ENCODE measurements around the gene C2CD2L. TPM values are rescaled to one million over a fixed set of nuclear protein-coding genes. Genes with fewer than 3 reads are reported as not detected.
"Not testable (repeated sequence)": the region's sequence is repeated elsewhere in the genome, so short reads cannot be mapped to it uniquely, and the experiment has no call there.

The C2CD2L gene
- total RNA-seq, 2 donors from 2014 or later: 5.1 to 9.0 TPM

GRCh38 chr11:119100246-119100970 lies 6.7 kb upstream of the C2CD2L start:
- 45% methylated on average over 11 of the region's 11 CpGs for WGBS
- no peak for DNase-seq (ENCODE audit: low spot score)
- peak; percentile 12 for TF ChIP-seq POLR2AphosphoS5 (IDR thresholded peaks at IDR 0.05)
- peak in 2 of 4 experiments; percentile 12 to 31 for TF ChIP-seq CTCF (IDR thresholded peaks at IDR 0.05)
- no peak for TF ChIP-seq POLR2A (IDR thresholded peaks at IDR 0.05)
- Histone ChIP-seq H3K4me3 (peak overlapping the region in 1 of 2 donors; percentile 72), H3K27ac (no peak overlapping the region), H3K36me3 (peaks cover 0 to 7% of the 10 kb centered on the region in 2 donors), H3K9me3 (no peaks in the 10 kb centered on the region), H3K27me3 (replicated peaks; ENCODE audit: insufficient read depth) (no peaks in the 10 kb centered on the region), H3K4me1 (replicated peaks) (no peaks in the 10 kb centered on the region)
- intact Hi-C loops (cut with DNase I): loop anchor here (5.0 kb wide), 1 partner anchor 222 kb away; no protein-coding TSS in a partner anchor

- H3K27me3 ChIP-seq (replicated peaks; ENCODE audit: insufficient read depth): no peaks in the 10 kb centered on the region
- TF ChIP-seq CTCF (IDR thresholded peaks at IDR 0.05) (peak in 1 of 4 experiments; percentile 5), POLR2A (IDR thresholded peaks at IDR 0.05) (no peak), POLR2AphosphoS5 (IDR thresholded peaks at IDR 0.05) (no peak)
- peak overlapping the region; percentile 87 to 91 for H3K27ac ChIP-seq
- H3K4me1 ChIP-seq (replicated peaks): no peaks in the 10 kb centered on the region
- peak overlapping the region; percentile 54 to 72 for H3K4me3 ChIP-seq
- no peaks in the 10 kb centered on the region for H3K9me3 ChIP-seq
- intact Hi-C loops (cut with DNase I): loop anchor here (5.0 kb wide), 1 partner anchor 221 kb away; no protein-coding TSS in a partner anchor
- peaks cover 0 to 7% of the 10 kb centered on the region in 2 donors for H3K36me3 ChIP-seq
- 2% methylated on average over 29 of the region's 29 CpGs for WGBS
- DNase-seq (ENCODE audit: low spot score): no peak
Observed at GRCh38 chr11:119100994-119101758, 6.0 kb upstream of the C2CD2L start.

- Histone ChIP-seq H3K4me3 (peak within 1 kb of the TSS; percentile 54 to 72), H3K4me1 (replicated peaks) (no peaks in the 10 kb centered on the region), H3K36me3 (peaks cover 0 to 7% of the 10 kb centered on the region in 2 donors), H3K27ac (peak within 1 kb of the TSS; percentile 87 to 91), H3K9me3 (no peaks in the 10 kb centered on the region), H3K27me3 (replicated peaks; ENCODE audit: insufficient read depth) (no peaks in the 10 kb centered on the region)
- intact Hi-C loops (cut with DNase I): loop anchor here (5.0 kb wide), 1 partner anchor 220 kb away; no protein-coding TSS in a partner anchor
- TF ChIP-seq CTCF (IDR thresholded peaks at IDR 0.05) (no peak), POLR2AphosphoS5 (IDR thresholded peaks at IDR 0.05) (peak; percentile 85), POLR2A (IDR thresholded peaks at IDR 0.05) (peak; percentile 26)
- DNase-seq (ENCODE audit: low spot score): peak; percentile 93
- WGBS: under 1% methylated on average over 32 of the region's 32 CpGs
Observed at GRCh38 chr11:119101759-119102423, 5.3 kb upstream of the C2CD2L start, which contains the start of gene DPAGT1. TSS of gene DPAGT1 (minus strand) at chr11:119101853. CDS start at chr11:119101655, 198 bp downstream.

GRCh38 chr11:119103161-119103664 lies 3.9 kb upstream of the C2CD2L start:
- Histone ChIP-seq H3K4me3 (peak overlapping the region in 1 of 2 donors; percentile 72), H3K27ac (peak overlapping the region; percentile 87 to 91)
- H3K9me3 ChIP-seq; H3K4me1 ChIP-seq (replicated peaks); H3K27me3 ChIP-seq (replicated peaks; ENCODE audit: insufficient read depth); H3K36me3 ChIP-seq; DNase-seq (ENCODE audit: low spot score): not testable (repeated sequence)
- intact Hi-C loops (cut with DNase I): loop anchor here (5.0 kb wide), 1 partner anchor 219 kb away; no protein-coding TSS in a partner anchor
- WGBS: 86% methylated on average over 18 of the region's 18 CpGs
